Naive thymus-derived CD4-positive, alpha-beta T cell (primary cell): ENCODE data around the gene SETD2. TPM values are rescaled to one million over a fixed set of nuclear protein-coding genes. Genes with fewer than 3 reads are reported as not detected.

Experiments
- ATAC-seq: fragments of 150-1000 bp; cut with Tn5 transposase; 2 replicates; pipeline ENCODE4 v1.10.0; 2021; ENCODE audit warnings: mild to moderate bottlenecking, moderate library complexity
- CTCF ChIA-PET: fragments of 350-600 bp; sonication (Branson Sonifier 250); formaldehyde crosslinking; loops from one replicate; lab custom pipeline; 2021; ENCODE audit warnings: antibody characterized with exemption; lab: Charles Lee
- POLR2A ChIA-PET: fragments of 350-600 bp; sonication (Branson Sonifier 250); formaldehyde crosslinking; loops from one replicate; lab custom pipeline; 2021; ENCODE audit warnings: antibody characterized with exemption, inconsistent platforms; lab: Charles Lee
- DNase-seq, 9 donors: peaks; one replicate each; pipeline versions ENCODE4 v3.0.0 to v3.0.0-alpha.2; 2020 to 2022; ENCODE audit warnings: mixed read lengths in 1 of 9
- H3K27ac ChIP-seq: one replicate; pipeline ENCODE4 v1.7.0; 2013; ENCODE audit warnings: mild to moderate bottlenecking, low read depth, low read length, moderate library complexity
- H3K27me3 ChIP-seq, 2 donors: one replicate each; pipeline ENCODE4 v1.7.0; 2013; ENCODE audit warnings: low read length in 2 of 2, mild to moderate bottlenecking in 2 of 2, moderate library complexity in 2 of 2; ENCODE audit not compliant: control insufficient read depth in 2 of 2, insufficient read depth in 2 of 2
- H3K36me3 ChIP-seq, 3 experiments: 1 replicate in 2 of 3; 2 replicates in 1 of 3; pipeline ENCODE4 v1.7.0; 2013; ENCODE audit warnings: low read length in 3 of 3, mild to moderate bottlenecking in 3 of 3, moderate library complexity in 1 of 3; ENCODE audit not compliant: insufficient read depth in 3 of 3, control insufficient read depth in 2 of 3
- H3K4me1 ChIP-seq, 2 donors: one replicate each; pipeline ENCODE4 v1.7.0; 2013; ENCODE audit warnings: low read length in 2 of 2, mild to moderate bottlenecking in 2 of 2, moderate library complexity in 1 of 2; ENCODE audit not compliant: control insufficient read depth in 2 of 2, insufficient read depth in 2 of 2
- H3K4me3 ChIP-seq: 2 replicates; pipeline ENCODE4 v1.7.0; 2013; ENCODE audit warnings: mild to moderate bottlenecking, low read length
- H3K9me3 ChIP-seq, 3 experiments: 1 replicate in 2 of 3; 2 replicates in 1 of 3; pipeline ENCODE4 v1.7.0; 2013; ENCODE audit warnings: low read length in 3 of 3; ENCODE audit not compliant: control insufficient read depth in 2 of 3
- H3K27ac Mint-ChIP-seq, 9 donors: one replicate each; pipeline ENCODE4 v1.8.0; 2020 to 2022; ENCODE audit warnings: mixed read lengths in 9 of 9, mild to moderate bottlenecking in 8 of 9, moderate library complexity in 5 of 9, inconsistent platforms in 2 of 9
- H3K27me3 Mint-ChIP-seq, 5 donors: one replicate each; pipeline ENCODE4 v1.8.0; 2021 to 2022; ENCODE audit warnings: mixed read lengths in 5 of 5, mild to moderate bottlenecking in 1 of 5
- H3K36me3 Mint-ChIP-seq, 5 donors: one replicate each; pipeline ENCODE4 v1.8.0; 2020 to 2022; ENCODE audit warnings: mixed read lengths in 5 of 5, mild to moderate bottlenecking in 3 of 5, inconsistent platforms in 1 of 5
- H3K4me1 Mint-ChIP-seq, 7 donors: one replicate each; pipeline ENCODE4 v1.8.0; 2020 to 2022; ENCODE audit warnings: mixed read lengths in 7 of 7, mild to moderate bottlenecking in 3 of 7, inconsistent platforms in 1 of 7
- H3K4me3 Mint-ChIP-seq, 10 donors: one replicate each; pipeline ENCODE4 v1.8.0; 2020 to 2022; ENCODE audit warnings: mild to moderate bottlenecking in 10 of 10, mixed read lengths in 10 of 10, moderate library complexity in 6 of 10, inconsistent platforms in 2 of 10
- H3K9me3 Mint-ChIP-seq, 11 donors: one replicate each; pipeline ENCODE4 v1.8.0; 2020 to 2022; ENCODE audit warnings: mixed read lengths in 11 of 11, mild to moderate bottlenecking in 4 of 11, inconsistent platforms in 1 of 11, moderate library complexity in 1 of 11
- intact Hi-C, 2 donors: fragments of 100-400 bp; cut with micrococcal nuclease; formaldehyde crosslinking; loops; one replicate each; pipeline ENCODE4 v1.15.1; 2023
- polyA plus RNA-seq, 2 donors: library from polyadenylated mRNA; unstranded; fragments of 300-500 nt; fragmentation: Illumina TruSeq; gene quantifications; one replicate each; pipeline ENCODE4 v1.2.3, GENCODE V29; 2021
- total RNA-seq, 6 experiments: library from RNA in 5 of 6; stranded (reverse) in 5 of 6; gene quantifications; 1 replicate in 5 of 6; 2 replicates in 1 of 6; pipeline ENCODE4 v1.2.3 and lab custom pipeline; 2021 to 2026

The SETD2 gene
- total and polyA plus RNA-seq, 7 experiments from 2014 or later, result 11.0 to 77.3 (median 70.0) TPM

GRCh38 chr3:47158208-47158607 is 5.7 kb downstream of the SETD2 start:
- ATAC-seq (no peak), DNase-seq (no peak)
- Mint-ChIP-seq H3K9me3 (peaks cover 0 to 4% (median 0%) of the 10 kb centered on the region in 11 donors), H3K4me1 (peaks cover 46 to 98% (median 90%) of the 10 kb centered on the region in 7 donors), H3K27ac (peak overlapping the region in 5 of 9 donors; percentile 21 to 71 (median 34)), H3K36me3 (peaks cover 0 to 20% (median 4%) of the 10 kb centered on the region in 5 donors), H3K27me3 (no peaks in the 10 kb centered on the region), H3K4me3 (peak overlapping the region in 9 of 10 donors; percentile 10 to 89 (median 30))
- Histone ChIP-seq H3K4me3 (no peak overlapping the region), H3K4me1 (peaks cover 35 to 47% of the 10 kb centered on the region in 2 donors), H3K9me3 (no peaks in the 10 kb centered on the region), H3K27me3 (no peaks in the 10 kb centered on the region), H3K27ac (no peak overlapping the region), H3K36me3 (no peaks in the 10 kb centered on the region)
- intact Hi-C loops, result no loop called here
- ChIA-PET CTCF (no interaction called here), POLR2A (no interaction called here)

GRCh38 chr3:47156396-47156795 is 7.5 kb downstream of the SETD2 start:
- H3K27ac ChIP-seq, result no peak overlapping the region
- DNase-seq (no peak), ATAC-seq (no peak)
- no peaks in the 10 kb centered on the region for H3K36me3 ChIP-seq
- H3K27me3 ChIP-seq, result no peaks in the 10 kb centered on the region
- no peak overlapping the region for H3K4me3 ChIP-seq
- ChIA-PET POLR2A (no interaction called here), CTCF (interaction anchor here (1.6 kb wide), 1 partner anchor 8 kb away, joined by 5 read pairs; the partner anchor contains the start of gene SETD2)
- H3K9me3 ChIP-seq, result no peaks in the 10 kb centered on the region
- Mint-ChIP-seq H3K9me3 (peaks cover 0 to 3% (median 0%) of the 10 kb centered on the region in 11 donors), H3K4me1 (peaks cover 51 to 99% (median 93%) of the 10 kb centered on the region in 7 donors), H3K4me3 (peak overlapping the region in 7 of 10 donors; percentile 20 to 89 (median 43)), H3K27me3 (no peaks in the 10 kb centered on the region), H3K27ac (peak overlapping the region in 2 of 9 donors; percentile 18 to 38), H3K36me3 (peaks cover 0 to 16% (median 4%) of the 10 kb centered on the region in 5 donors)
- peaks cover 31 to 42% of the 10 kb centered on the region in 2 donors for H3K4me1 ChIP-seq
- intact Hi-C loops, result no loop called here

- DNase-seq, result no peak
- H3K9me3 ChIP-seq, result no peaks in the 10 kb centered on the region
- no peaks in the 10 kb centered on the region for H3K27me3 Mint-ChIP-seq
- H3K4me3 ChIP-seq, result no peak overlapping the region
- H3K4me1 Mint-ChIP-seq, result peaks cover 39 to 92% (median 85%) of the 10 kb centered on the region in 7 donors
- ChIA-PET CTCF (interaction anchor here (1.5 kb wide), 1 partner anchor 12 kb away, joined by 4 read pairs; no protein-coding TSS in a partner anchor), POLR2A (interaction anchor here (2.5 kb wide), 1 partner anchor 11 kb away, joined by 11 read pairs; the partner anchor contains the start of gene SETD2)
- H3K9me3 Mint-ChIP-seq, result peaks cover 0 to 3% (median 0%) of the 10 kb centered on the region in 11 donors
- no peaks in the 10 kb centered on the region for H3K27me3 ChIP-seq
- peak overlapping the region in 4 of 9 donors; percentile 14 to 62 (median 39) for H3K27ac Mint-ChIP-seq
- no peak for ATAC-seq
- intact Hi-C loops, result loop anchor here in 1 of 2 donors (1.0 kb wide), 1 partner anchor 12 kb away; the partner anchor contains the start of gene SETD2
- peak overlapping the region in 9 of 10 donors; percentile 1 to 65 (median 48) for H3K4me3 Mint-ChIP-seq
- H3K36me3 Mint-ChIP-seq, result peaks cover 0 to 7% (median 4%) of the 10 kb centered on the region in 5 donors
- no peak overlapping the region for H3K27ac ChIP-seq
- H3K36me3 ChIP-seq, result no peaks in the 10 kb centered on the region
- H3K4me1 ChIP-seq, result peaks cover 17 to 23% of the 10 kb centered on the region in 2 donors
These were observed 11.3 kb downstream of the SETD2 start for GRCh38 chr3:47152578-47152977.

GRCh38 chr3:47151836-47152235 is 12.1 kb downstream of the SETD2 start:
- intact Hi-C loops, result loop anchor here in 1 of 2 donors (1.0 kb wide), 1 partner anchor 12 kb away; the partner anchor contains the start of gene SETD2
- ATAC-seq (no peak), DNase-seq (no peak)
- no peaks in the 10 kb centered on the region for H3K36me3 ChIP-seq
- H3K4me3 ChIP-seq, result no peak overlapping the region
- H3K9me3 ChIP-seq, result no peaks in the 10 kb centered on the region
- ChIA-PET CTCF (no interaction called here), POLR2A (interaction anchor here (2.5 kb wide), 1 partner anchor 12 kb away, joined by 11 read pairs; the partner anchor contains the start of gene SETD2)
- Mint-ChIP-seq H3K27ac (peak overlapping the region in 3 of 9 donors; percentile 3 to 73 (median 14)), H3K9me3 (peaks cover 0 to 3% (median 0%) of the 10 kb centered on the region in 11 donors), H3K27me3 (no peaks in the 10 kb centered on the region), H3K4me1 (peaks cover 39 to 88% (median 78%) of the 10 kb centered on the region in 7 donors), H3K4me3 (peak overlapping the region in 6 of 10 donors; percentile 23 to 65 (median 51)), H3K36me3 (peaks cover 0 to 7% (median 4%) of the 10 kb centered on the region in 5 donors)
- no peaks in the 10 kb centered on the region for H3K27me3 ChIP-seq
- peaks cover 16 to 23% of the 10 kb centered on the region in 2 donors for H3K4me1 ChIP-seq
- H3K27ac ChIP-seq, result no peak overlapping the region

GRCh38 chr3:47149339-47149933 is 14.5 kb downstream of the SETD2 start:
- no peak overlapping the region for H3K27ac ChIP-seq
- intact Hi-C loops, result no loop called here
- Mint-ChIP-seq H3K9me3 (peaks cover 0 to 2% (median 0%) of the 10 kb centered on the region in 11 donors), H3K36me3 (peaks cover 0 to 6% (median 3%) of the 10 kb centered on the region in 5 donors), H3K27me3 (no peaks in the 10 kb centered on the region), H3K4me1 (peaks cover 37 to 84% (median 75%) of the 10 kb centered on the region in 7 donors), H3K4me3 (peak overlapping the region in 6 of 10 donors; percentile 2 to 61 (median 52)), H3K27ac (peak overlapping the region in 3 of 9 donors; percentile 5 to 29 (median 27))
- H3K4me1 ChIP-seq, result peaks cover 16% of the 10 kb centered on the region in 2 donors
- H3K4me3 ChIP-seq, result no peak overlapping the region
- H3K9me3 ChIP-seq, result no peaks in the 10 kb centered on the region
- ChIA-PET POLR2A (interaction anchor here (0.7 kb wide), 1 partner anchor 287 kb away, joined by 3 read pairs; no protein-coding TSS in a partner anchor), CTCF (no interaction called here)
- ATAC-seq (no peak), DNase-seq (no peak)
- H3K27me3 ChIP-seq, result no peaks in the 10 kb centered on the region
- H3K36me3 ChIP-seq, result no peaks in the 10 kb centered on the region

GRCh38 chr3:47145272-47145671 is 18.6 kb downstream of the SETD2 start:
- H3K4me1 ChIP-seq, result peaks cover 14 to 41% of the 10 kb centered on the region in 2 donors
- Mint-ChIP-seq H3K9me3 (no peaks in the 10 kb centered on the region), H3K36me3 (no peaks in the 10 kb centered on the region), H3K4me3 (peak overlapping the region in 3 of 10 donors; percentile 23 to 53 (median 42)), H3K4me1 (peaks cover 16 to 84% (median 72%) of the 10 kb centered on the region in 7 donors), H3K27me3 (no peaks in the 10 kb centered on the region), H3K27ac (peak overlapping the region in 2 of 9 donors; percentile 33 to 64)
- H3K9me3 ChIP-seq, result no peaks in the 10 kb centered on the region
- ChIA-PET CTCF (no interaction called here), POLR2A (interaction anchor here (0.6 kb wide), 1 partner anchor 24 kb away, joined by 3 read pairs; no protein-coding TSS in a partner anchor)
- ATAC-seq (no peak), DNase-seq (no peak)
- no peaks in the 10 kb centered on the region for H3K36me3 ChIP-seq
- H3K27me3 ChIP-seq, result no peaks in the 10 kb centered on the region
- H3K27ac ChIP-seq, result no peak overlapping the region
- H3K4me3 ChIP-seq, result no peak overlapping the region
- intact Hi-C loops, result no loop called here
